Smooth muscle cell (in vitro differentiated cells): ENCODE results near the gene HIC1. TPM values are rescaled to one million over a fixed set of nuclear protein-coding genes. Genes with fewer than 3 reads are reported as not detected.

ENCODE experiments used
- DNase-seq: peaks from one replicate; lab custom pipeline; 2025; ENCODE audit not compliant: unreplicated experiment; lab: John Stamatoyannopoulos, UW
- H2AFZ ChIP-seq: fragments of 200-600 bp; sonication (generic); 2 replicates; pipeline ENCODE4 v1.6.0; 2016; ENCODE audit warnings: antibody characterized with exemption, low read depth, mild to moderate bottlenecking
- H3F3A ChIP-seq: fragments of 200-600 bp; sonication (generic); 2 replicates; pipeline ENCODE4 v1.6.0; 2017; ENCODE audit warnings: antibody characterized with exemption, low read depth
- H3K27ac ChIP-seq: fragments of 200-600 bp; sonication (generic); 2 replicates; pipeline ENCODE4 v1.5.1; 2016; ENCODE audit warnings: low read depth, mild to moderate bottlenecking
- H3K27me3 ChIP-seq: fragments of 200-600 bp; sonication (generic); 2 replicates; pipeline ENCODE4 v1.6.1; 2016; ENCODE audit warnings: low read depth, mild to moderate bottlenecking
- H3K36me3 ChIP-seq: fragments of 200-600 bp; sonication (generic); 2 replicates; pipeline ENCODE4 v1.5.1; 2016; ENCODE audit warnings: low read depth
- H3K4me1 ChIP-seq: fragments of 200-600 bp; sonication (generic); 2 replicates; pipeline ENCODE4 v1.5.1; 2016; ENCODE audit warnings: low read depth
- H3K4me2 ChIP-seq: fragments of 200-600 bp; sonication (generic); 2 replicates; pipeline ENCODE4 v1.6.0; 2016; ENCODE audit warnings: mild to moderate bottlenecking
- H3K4me3 ChIP-seq: fragments of 200-600 bp; sonication (generic); 2 replicates; pipeline ENCODE4 v1.5.1; 2016; ENCODE audit warnings: mild to moderate bottlenecking
- H3K79me2 ChIP-seq: fragments of 200-600 bp; sonication (generic); 2 replicates; pipeline ENCODE4 v1.6.0; 2016; ENCODE audit warnings: low read depth, mild to moderate bottlenecking
- H3K9ac ChIP-seq: fragments of 200-600 bp; sonication (generic); 2 replicates; pipeline ENCODE4 v1.6.0; 2016; ENCODE audit warnings: low read depth
- H3K9me3 ChIP-seq: fragments of 200-600 bp; sonication (generic); replicated peaks from 2 replicates; pipeline ENCODE4 v1.5.1; 2016; ENCODE audit warnings: low read depth
- H4K20me1 ChIP-seq: fragments of 200-600 bp; sonication (generic); 2 replicates; pipeline ENCODE4 v1.6.0; 2016; ENCODE audit warnings: low read depth
- WGBS: methylation state at CpG from one replicate; pipeline ENCODE4 v1.1.7; 2016; ENCODE audit warnings: low lambda C conversion rate; 5-methylcytosine and 5-hydroxymethylcytosine counted together
- polyA plus RNA-seq: library from polyadenylated mRNA; unstranded; fragments of >200 nt; fragmentation: Nextera tagmentation; extraction: Ambion mirVana; gene quantifications from 2 replicates; pipeline ENCODE4 v1.2.1, GENCODE V29; 2016
- total RNA-seq: library from RNA; depleted of rRNA; stranded (reverse); fragments of >200 nt; gene quantifications from 2 replicates; pipeline ENCODE4 v1.2.3, GENCODE V29; 2014
- TF ChIP-seq, protein P1 (sequence below): fragments of 200-600 bp; sonication (generic); IDR thresholded peaks from 2 replicates; pipeline ENCODE4 v1.5.1; 2017; ENCODE audit warnings: borderline replicate concordance, mild to moderate bottlenecking, antibody characterized with exemption; ENCODE audit not compliant: insufficient read depth, poor library complexity, severe bottlenecking

HIC1 gene
- total and polyA plus RNA-seq, 2 experiments from 2014 or later: 2.9 to 5.2 TPM

DNA sequence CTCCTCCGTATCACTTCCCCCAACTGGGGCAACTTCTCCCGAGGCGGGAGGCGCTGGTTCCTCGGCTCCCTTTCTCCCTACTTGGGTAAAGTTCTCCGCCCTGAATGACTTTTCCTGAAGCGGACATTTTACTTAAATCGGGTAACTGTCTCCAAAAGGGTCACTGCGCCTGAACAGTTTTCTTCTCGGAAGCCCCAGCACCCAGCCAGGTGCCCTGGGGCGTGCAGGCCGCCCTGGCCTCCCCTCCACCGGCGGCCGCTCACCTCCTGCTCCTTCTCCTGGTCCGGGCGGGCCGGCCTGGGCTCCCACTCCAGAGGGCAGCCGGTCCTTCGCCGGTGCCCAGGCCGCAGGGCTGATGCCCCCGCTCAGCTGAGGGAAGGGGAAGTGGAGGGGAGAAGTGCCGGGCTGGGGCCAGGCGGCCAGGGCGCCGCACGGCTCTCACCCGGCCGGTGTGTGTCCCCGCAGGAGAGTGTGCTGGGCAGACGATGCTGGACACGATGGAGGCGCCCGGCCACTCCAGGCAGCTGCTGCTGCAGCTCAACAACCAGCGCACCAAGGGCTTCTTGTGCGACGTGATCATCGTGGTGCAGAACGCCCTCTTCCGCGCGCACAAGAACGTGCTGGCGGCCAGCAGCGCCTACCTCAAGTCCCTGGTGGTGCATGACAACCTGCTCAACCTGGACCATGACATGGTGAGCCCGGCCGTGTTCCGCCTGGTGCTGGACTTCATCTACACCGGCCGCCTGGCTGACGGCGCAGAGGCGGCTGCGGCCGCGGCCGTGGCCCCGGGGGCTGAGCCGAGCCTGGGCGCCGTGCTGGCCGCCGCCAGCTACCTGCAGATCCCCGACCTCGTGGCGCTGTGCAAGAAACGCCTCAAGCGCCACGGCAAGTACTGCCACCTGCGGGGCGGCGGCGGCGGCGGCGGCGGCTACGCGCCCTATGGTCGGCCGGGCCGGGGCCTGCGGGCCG is 1.6 kb downstream of the HIC1 start:
- peak; percentile 38 for DNase-seq
- H4K20me1 ChIP-seq: peaks cover 25% of the 10 kb centered on the region
- TF ChIP-seq, protein P1, sequence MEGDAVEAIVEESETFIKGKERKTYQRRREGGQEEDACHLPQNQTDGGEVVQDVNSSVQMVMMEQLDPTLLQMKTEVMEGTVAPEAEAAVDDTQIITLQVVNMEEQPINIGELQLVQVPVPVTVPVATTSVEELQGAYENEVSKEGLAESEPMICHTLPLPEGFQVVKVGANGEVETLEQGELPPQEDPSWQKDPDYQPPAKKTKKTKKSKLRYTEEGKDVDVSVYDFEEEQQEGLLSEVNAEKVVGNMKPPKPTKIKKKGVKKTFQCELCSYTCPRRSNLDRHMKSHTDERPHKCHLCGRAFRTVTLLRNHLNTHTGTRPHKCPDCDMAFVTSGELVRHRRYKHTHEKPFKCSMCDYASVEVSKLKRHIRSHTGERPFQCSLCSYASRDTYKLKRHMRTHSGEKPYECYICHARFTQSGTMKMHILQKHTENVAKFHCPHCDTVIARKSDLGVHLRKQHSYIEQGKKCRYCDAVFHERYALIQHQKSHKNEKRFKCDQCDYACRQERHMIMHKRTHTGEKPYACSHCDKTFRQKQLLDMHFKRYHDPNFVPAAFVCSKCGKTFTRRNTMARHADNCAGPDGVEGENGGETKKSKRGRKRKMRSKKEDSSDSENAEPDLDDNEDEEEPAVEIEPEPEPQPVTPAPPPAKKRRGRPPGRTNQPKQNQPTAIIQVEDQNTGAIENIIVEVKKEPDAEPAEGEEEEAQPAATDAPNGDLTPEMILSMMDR: no peak

GRCh38 chr17:2057175-2057759 is 2.4 kb downstream of the HIC1 start:
- Histone ChIP-seq H3K4me3 (peak overlapping the region; percentile 23), H3K27ac (no peak overlapping the region), H3F3A (peaks cover 6% of the 10 kb centered on the region), H3K4me2 (peak overlapping the region; percentile 93), H3K79me2 (peaks cover 4% of the 10 kb centered on the region), H2AFZ (no peak overlapping the region), H3K4me1 (peaks cover 10% of the 10 kb centered on the region), H3K36me3 (no peaks in the 10 kb centered on the region), H3K9me3 (no peaks in the 10 kb centered on the region), H3K27me3 (peaks cover 29% of the 10 kb centered on the region), H4K20me1 (peaks cover 25% of the 10 kb centered on the region), H3K9ac (no peak overlapping the region)
- TF ChIP-seq, protein P1: no peak
- WGBS: 9% methylated on average over 66 of the region's 81 CpGs
- DNase-seq: no peak

More for the DNA sequence above, 1.6 kb downstream of the HIC1 start:
- WGBS: 18% methylated on average over 64 of the region's 85 CpGs
- Histone ChIP-seq H3K36me3 (no peaks in the 10 kb centered on the region), H3F3A (peaks cover 5% of the 10 kb centered on the region), H3K4me1 (peaks cover 10% of the 10 kb centered on the region), H3K4me3 (peak overlapping the region; percentile 59), H3K9ac (no peak overlapping the region), H3K27ac (no peak overlapping the region), H3K4me2 (peak overlapping the region; percentile 93), H2AFZ (no peak overlapping the region), H3K79me2 (peaks cover 4% of the 10 kb centered on the region), H3K27me3 (peaks cover 34% of the 10 kb centered on the region), H3K9me3 (no peaks in the 10 kb centered on the region)

DNA sequence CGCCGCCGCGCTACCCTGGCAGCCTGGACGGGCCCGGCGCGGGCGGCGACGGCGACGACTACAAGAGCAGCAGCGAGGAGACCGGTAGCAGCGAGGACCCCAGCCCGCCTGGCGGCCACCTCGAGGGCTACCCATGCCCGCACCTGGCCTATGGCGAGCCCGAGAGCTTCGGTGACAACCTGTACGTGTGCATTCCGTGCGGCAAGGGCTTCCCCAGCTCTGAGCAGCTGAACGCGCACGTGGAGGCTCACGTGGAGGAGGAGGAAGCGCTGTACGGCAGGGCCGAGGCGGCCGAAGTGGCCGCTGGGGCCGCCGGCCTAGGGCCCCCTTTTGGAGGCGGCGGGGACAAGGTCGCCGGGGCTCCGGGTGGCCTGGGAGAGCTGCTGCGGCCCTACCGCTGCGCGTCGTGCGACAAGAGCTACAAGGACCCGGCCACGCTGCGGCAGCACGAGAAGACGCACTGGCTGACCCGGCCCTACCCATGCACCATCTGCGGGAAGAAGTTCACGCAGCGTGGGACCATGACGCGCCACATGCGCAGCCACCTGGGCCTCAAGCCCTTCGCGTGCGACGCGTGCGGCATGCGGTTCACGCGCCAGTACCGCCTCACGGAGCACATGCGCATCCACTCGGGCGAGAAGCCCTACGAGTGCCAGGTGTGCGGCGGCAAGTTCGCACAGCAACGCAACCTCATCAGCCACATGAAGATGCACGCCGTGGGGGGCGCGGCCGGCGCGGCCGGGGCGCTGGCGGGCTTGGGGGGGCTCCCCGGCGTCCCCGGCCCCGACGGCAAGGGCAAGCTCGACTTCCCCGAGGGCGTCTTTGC is 3.1 kb downstream of the HIC1 start:
- Histone ChIP-seq H3K79me2 (peaks cover 4% of the 10 kb centered on the region), H2AFZ (no peak overlapping the region), H3K4me1 (peaks cover 16% of the 10 kb centered on the region), H3K36me3 (no peaks in the 10 kb centered on the region), H3K27ac (no peak overlapping the region), H4K20me1 (peaks cover 25% of the 10 kb centered on the region), H3F3A (peaks cover 8% of the 10 kb centered on the region), H3K9ac (no peak overlapping the region), H3K27me3 (peaks cover 29% of the 10 kb centered on the region), H3K9me3 (no peaks in the 10 kb centered on the region), H3K4me2 (peak overlapping the region; percentile 93), H3K4me3 (no peak overlapping the region)
- no peak for DNase-seq
- TF ChIP-seq, protein P1: no peak
- 60% methylated on average over 83 of the region's 98 CpGs for whole genome bisulfite sequencing
